Measurements from ENCODE around the gene GALM.
"Not testable (repeated sequence)": the region's sequence is repeated elsewhere in the genome, so short reads cannot be mapped to it uniquely, and the experiment has no call there.

GALM gene

GRCh38 chr2:38676681-38677080 lies 10.8 kb downstream of the GALM start:
- no peak for DNase-seq (ENCODE audit: extremely low read depth in 1 of 2, low read depth in 1 of 2)

DNA sequence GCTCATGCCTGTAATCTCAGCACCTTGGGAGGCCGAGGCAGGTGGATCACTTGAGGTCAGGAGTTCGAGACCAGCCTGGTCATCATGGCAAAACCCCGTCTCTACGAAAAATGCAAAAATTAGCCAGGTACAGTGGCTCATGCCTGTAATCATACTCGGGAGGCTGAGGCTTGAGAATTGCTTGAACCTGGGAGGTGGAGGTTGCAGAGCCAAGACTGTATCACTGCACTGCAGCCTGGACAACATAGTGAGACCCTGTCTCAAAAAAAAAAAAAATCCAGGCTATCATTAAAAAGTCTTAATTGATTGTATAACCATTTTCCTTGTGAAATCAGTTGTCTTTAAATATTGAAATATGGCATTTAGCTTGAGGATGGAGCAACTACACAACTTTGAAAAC lies 15.0 kb downstream of the GALM start:
- DNase-seq (ENCODE audit: extremely low read depth in 1 of 2, low read depth in 1 of 2) = not testable (repeated sequence)

DNA sequence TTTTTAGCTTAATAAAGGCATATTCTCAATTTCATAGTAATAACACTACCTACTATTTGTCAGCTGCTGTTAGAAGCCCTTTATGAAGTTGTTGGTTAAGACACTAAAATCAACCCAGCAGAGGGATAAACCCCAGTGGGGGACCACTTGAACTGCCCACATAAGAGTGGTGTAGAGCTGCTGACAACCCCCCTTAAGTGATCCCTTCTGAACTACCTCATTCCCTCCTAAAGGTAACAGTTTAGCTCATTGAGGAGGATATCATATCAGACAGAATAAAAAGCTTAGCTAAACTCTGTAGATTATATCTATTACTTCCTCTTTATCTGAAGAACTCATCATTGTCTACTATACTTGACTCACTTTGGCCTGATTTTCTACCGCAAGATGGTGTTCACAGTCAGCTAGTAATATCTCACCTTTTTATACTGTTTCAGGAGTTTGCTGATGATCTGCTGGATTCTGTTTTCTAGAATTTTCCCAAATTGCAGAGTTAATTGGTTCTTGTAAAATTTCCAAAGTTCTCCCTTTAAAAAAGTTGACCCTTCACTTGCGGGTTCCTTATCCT lies 16.2 kb downstream of the GALM start:
- DNase-seq (ENCODE audit: extremely low read depth in 1 of 2, low read depth in 1 of 2) = no peak

- DNase-seq (ENCODE audit: extremely low read depth in 1 of 2, low read depth in 1 of 2) = not testable (repeated sequence)
These were observed 16.7 kb downstream of the GALM start for GRCh38 chr2:38682620-38683019.

DNA sequence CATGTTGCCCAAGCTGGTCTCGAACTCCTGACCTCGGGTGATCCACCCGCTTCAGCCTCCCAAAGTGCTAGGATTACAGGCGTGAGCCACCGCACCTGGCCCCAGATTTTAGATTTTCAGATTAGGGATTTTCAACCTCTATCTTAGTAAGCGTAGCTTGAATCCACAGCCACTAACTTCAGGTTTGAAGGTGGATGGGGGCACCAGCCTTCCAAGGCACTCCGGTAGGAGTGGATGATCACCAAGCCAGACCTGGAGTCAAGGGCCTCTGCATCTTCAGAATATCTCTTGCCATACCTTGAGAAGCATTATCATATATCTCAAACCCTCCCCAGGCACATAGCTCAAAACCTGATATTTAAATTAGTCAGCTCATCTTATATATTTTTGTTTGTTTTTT lies 17.9 kb downstream of the GALM start:
- DNase-seq (ENCODE audit: extremely low read depth in 1 of 2, low read depth in 1 of 2) = no peak

GRCh38 chr2:38685116-38685735 lies 19.3 kb downstream of the GALM start:
- no peak for DNase-seq (ENCODE audit: extremely low read depth in 1 of 2, low read depth in 1 of 2)

DNA sequence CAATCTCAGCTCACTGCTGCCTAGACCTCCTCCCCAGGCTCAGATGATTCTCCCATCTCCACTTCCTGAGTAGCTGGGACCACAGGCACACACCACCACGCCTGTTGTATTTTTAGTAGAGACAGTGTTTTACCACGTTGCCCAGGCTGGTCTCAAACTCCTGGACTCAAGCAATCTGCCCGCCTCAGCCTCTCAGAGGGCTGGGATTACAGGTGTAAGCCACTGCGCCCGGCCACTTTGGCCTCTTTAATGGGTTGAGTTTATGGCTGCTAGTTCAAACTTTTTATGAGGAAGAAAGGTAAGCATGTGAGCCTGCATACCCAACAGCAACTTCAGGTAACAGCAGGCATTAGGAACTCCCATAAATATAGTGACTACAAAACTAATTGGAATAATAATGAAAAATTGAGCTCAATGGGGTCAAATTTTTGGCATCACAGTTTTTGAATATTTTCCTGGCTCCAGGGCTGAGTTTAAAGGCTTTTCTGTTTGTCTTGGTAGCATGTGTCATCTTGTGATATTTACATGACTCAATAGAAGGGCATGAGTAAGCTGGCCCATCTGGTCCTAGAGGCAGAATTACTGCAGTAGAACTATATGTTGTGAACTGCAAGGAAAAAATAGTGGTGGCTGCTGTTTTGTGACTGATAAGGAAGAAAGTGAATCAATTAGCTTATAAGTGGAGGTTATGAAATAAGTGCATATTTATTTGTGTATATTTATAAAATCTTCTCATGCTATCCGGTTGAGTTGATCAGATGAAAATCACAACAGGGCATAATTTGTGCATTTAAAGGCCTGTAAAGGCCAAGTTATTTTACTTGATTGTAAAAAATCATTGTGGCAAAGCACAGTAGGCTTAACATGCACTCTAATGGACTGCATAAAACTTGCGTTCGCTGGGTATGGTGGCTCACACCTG lies 24.8 kb downstream of the GALM start:
- no peak for DNase-seq (ENCODE audit: extremely low read depth in 1 of 2, low read depth in 1 of 2)

DNA sequence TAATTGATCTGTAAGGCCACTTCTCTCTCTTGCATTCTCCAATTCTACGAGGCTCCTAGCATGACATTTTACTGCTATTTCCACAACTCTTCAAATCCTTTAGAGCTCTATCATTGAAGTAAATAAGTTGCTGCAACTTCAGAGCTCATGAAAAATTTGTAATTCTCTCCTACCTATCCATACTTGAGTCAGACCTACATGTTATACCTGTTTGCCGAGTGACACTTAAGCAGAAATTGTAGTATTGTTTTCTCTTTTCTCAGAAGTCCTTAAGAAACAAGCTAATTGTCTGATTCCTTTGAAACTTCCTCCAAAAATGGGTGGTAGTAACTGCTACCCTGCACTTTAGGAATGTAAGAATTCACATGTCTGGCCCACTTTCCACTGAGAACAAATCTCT lies 26.1 kb downstream of the GALM start:
- DNase-seq (ENCODE audit: extremely low read depth in 1 of 2, low read depth in 1 of 2) = no peak

- DNase-seq (ENCODE audit: extremely low read depth in 1 of 2, low read depth in 1 of 2) = no peak
These were observed 26.9 kb downstream of the GALM start for GRCh38 chr2:38692636-38693318.

DNA sequence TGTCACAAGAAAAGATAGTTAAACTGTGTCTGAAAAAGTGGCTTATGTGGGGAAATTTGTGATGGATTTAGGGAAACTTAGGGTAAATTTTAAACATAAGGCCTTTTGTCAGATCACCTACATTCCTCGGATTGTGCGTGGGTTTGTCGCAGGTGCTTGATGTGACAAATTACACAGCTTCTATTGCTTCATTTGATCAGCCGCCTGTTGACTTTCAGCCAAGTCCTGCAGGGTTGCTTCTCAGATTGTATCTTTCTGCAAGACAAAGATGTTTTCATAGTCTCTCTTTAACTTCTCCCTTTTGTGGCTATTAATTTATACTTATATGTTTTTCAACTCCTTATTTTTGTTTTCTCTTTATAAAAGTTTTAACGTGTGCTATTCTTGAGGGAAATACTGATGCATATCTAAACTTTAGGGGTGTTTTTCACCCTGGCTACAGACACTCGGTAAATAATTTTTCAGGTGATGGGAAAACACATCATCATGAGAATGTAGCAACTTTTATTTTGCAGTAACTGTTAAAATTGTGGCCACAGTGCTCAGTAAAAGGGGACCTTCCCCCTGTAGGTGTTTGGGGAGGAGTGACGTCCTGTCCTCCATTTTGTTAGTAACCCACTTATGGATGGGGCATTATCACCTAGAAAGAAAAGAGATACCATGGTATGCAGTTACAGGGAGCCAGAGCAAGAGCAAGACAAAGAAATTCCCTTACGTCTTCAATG lies 31.4 kb downstream of the GALM start:
- DNase-seq (ENCODE audit: extremely low read depth in 1 of 2, low read depth in 1 of 2) = no peak

- DNase-seq (ENCODE audit: extremely low read depth in 1 of 2, low read depth in 1 of 2) = no peak
These were observed 32.6 kb downstream of the GALM start for GRCh38 chr2:38698467-38699003.

DNA sequence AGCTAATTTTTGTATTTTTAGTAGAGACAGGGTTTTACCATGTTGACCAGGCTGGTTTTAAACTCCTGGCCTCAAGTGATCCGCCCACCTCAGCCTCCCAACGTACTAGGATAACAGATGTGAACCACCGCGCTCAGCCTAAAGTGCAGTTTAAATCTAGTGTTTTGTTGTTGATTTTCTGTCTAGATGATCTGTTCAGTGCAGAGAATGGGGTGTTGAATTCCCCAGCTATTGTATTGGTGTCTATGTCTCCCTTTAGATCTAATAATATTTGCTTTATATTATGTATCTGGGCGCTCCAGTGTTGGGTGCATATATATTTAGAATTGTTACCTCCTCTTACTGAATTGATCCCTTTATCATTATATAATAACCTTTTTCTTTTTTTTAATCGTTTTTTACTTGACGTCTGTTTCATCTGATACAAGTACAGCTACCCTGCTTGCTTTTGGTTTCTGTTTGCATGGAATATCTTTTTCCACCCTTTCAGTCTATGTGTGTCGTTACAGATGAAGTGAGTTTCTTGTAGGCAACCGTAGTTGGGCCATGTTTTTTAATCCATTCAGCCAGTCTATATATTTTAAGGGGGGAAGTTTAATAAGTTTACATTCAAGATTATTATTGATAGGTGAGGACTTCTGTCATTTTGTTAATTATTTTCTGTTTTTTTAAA lies 34.3 kb downstream of the GALM start:
- DNase-seq (ENCODE audit: extremely low read depth in 1 of 2, low read depth in 1 of 2) = no peak

- DNase-seq (ENCODE audit: extremely low read depth in 1 of 2, low read depth in 1 of 2) = no peak
These were observed 35.1 kb downstream of the GALM start for GRCh38 chr2:38700881-38701458.

DNA sequence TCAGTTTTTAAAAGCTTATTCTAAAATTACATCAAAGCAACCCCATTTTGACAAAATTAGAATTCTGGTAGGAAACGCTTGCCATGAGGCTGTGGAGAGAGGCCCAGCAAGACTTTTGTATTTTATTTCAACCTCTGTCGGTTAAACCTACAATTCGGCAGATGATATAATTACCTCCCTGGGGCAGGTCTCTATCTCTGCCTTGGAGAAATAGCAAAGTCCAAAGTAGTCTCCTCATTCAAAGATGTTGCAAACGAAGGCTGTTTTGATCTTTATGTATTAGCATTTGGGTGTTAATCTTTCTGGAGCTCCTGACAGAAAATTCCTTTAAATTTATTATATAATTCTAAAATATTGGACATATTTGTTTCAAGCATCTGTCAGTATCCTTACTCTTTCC lies 35.6 kb downstream of the GALM start:
- no peak for DNase-seq (ENCODE audit: extremely low read depth in 1 of 2, low read depth in 1 of 2)

GRCh38 chr2:38702413-38702812 lies 36.5 kb downstream of the GALM start:
- no peak for DNase-seq (ENCODE audit: extremely low read depth in 1 of 2, low read depth in 1 of 2)

DNA sequence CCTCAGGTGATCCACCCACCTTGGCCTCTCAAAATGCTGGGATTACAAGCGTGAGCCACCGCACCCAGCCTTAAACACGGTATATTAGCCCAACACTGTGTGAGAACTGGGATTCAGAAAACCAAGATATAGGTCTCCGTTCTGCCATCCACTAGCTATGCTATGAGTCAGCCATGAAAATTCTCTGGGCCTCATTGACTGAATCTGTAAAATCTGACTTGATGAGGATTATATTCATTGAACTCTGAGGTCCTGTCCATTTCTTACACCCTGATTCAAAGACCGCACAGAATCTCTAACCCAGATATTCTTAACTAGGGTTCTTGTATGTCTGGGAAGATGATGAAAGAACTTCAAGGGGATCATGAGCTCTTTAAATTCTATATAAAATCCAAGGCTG lies 37.4 kb downstream of the GALM start:
- not testable (repeated sequence) for DNase-seq (ENCODE audit: extremely low read depth in 1 of 2, low read depth in 1 of 2)

GRCh38 chr2:38704664-38705063 lies 38.8 kb downstream of the GALM start:
- no peak for DNase-seq (ENCODE audit: extremely low read depth in 1 of 2, low read depth in 1 of 2)

- no peak for DNase-seq (ENCODE audit: extremely low read depth in 1 of 2, low read depth in 1 of 2)
These were observed 41.0 kb downstream of the GALM start for GRCh38 chr2:38706846-38707345.

- not testable (repeated sequence) for DNase-seq (ENCODE audit: extremely low read depth in 1 of 2, low read depth in 1 of 2)
These were observed 42.6 kb downstream of the GALM start for GRCh38 chr2:38708491-38708890.

All from activated CD8-positive, alpha-beta memory T cell treated with anti-CD3 and anti-CD28 coated beads for 1 hour (primary cell).